Caco-2 (cell line): ENCODE results near the gene DFFB. TPM values are rescaled to one million over a fixed set of nuclear protein-coding genes. Genes with fewer than 3 reads are reported as not detected.

Experiments used
- BruUV-seq: library from RNA; stranded (reverse); fragments of 400-500 nt; replicated peaks from 2 replicates; lab custom pipeline; 2021; lab: Mats Ljungman, UMichigan
- CTCF ChIA-PET: fragments of 300-600 bp; sonication (Branson Sonifier 250); formaldehyde crosslinking; loops from one replicate; lab custom pipeline; 2022; ENCODE audit warnings: antibody characterized with exemption; lab: Charles Lee
- POLR2A ChIA-PET: fragments of 300-600 bp; sonication (Branson Sonifier 250); formaldehyde crosslinking; loops from one replicate; lab custom pipeline; 2022; ENCODE audit warnings: antibody characterized with exemption; lab: Charles Lee
- DNase-seq, 2 experiments: peaks; one replicate each; pipeline versions ENCODE4 v3.0.0 to v3.0.0-alpha.2; 2020 to 2022
- H3K27me3 ChIP-seq: replicated peaks from 2 replicates; pipeline ENCODE4 v1.6.0; 2011; ENCODE audit warnings: low read length; ENCODE audit not compliant: control insufficient read depth, insufficient read depth
- H3K36me3 ChIP-seq: 2 replicates; pipeline ENCODE4 v1.5.1; 2011; ENCODE audit warnings: low read length; ENCODE audit not compliant: control insufficient read depth, insufficient read depth
- H3K4me1 ChIP-seq: fragments of 250-450 bp; sonication (Bioruptor Pico); 2 replicates; pipeline ENCODE4 v1.5.1; 2020; ENCODE audit warnings: mild to moderate bottlenecking
- H3K4me3 ChIP-seq: 2 replicates; pipeline ENCODE4 v1.5.1; 2011; ENCODE audit warnings: low read depth, mild to moderate bottlenecking, control low read depth, low read length
- H3K9me3 ChIP-seq: fragments of 250-450 bp; sonication (Bioruptor Pico); 2 replicates; pipeline ENCODE4 v1.5.1; 2020; ENCODE audit warnings: mild to moderate bottlenecking, moderate library complexity
- H3K27ac Mint-ChIP-seq: one replicate; pipeline ENCODE4 v1.8.0; 2022; ENCODE audit warnings: mixed read lengths; ENCODE audit not compliant: unreplicated experiment
- H3K27me3 Mint-ChIP-seq: one replicate; pipeline ENCODE4 v1.8.0; 2022; ENCODE audit warnings: mixed read lengths; ENCODE audit not compliant: insufficient read depth, unreplicated experiment
- H3K36me3 Mint-ChIP-seq: one replicate; pipeline ENCODE4 v1.8.0; 2022; ENCODE audit warnings: mild to moderate bottlenecking, mixed read lengths; ENCODE audit not compliant: insufficient read depth, unreplicated experiment
- H3K4me1 Mint-ChIP-seq: one replicate; pipeline ENCODE4 v1.8.0; 2022; ENCODE audit warnings: low read depth, mixed read lengths; ENCODE audit not compliant: unreplicated experiment
- H3K4me3 Mint-ChIP-seq: one replicate; pipeline ENCODE4 v1.8.0; 2022; ENCODE audit warnings: mild to moderate bottlenecking, moderate library complexity, mixed read lengths; ENCODE audit not compliant: unreplicated experiment
- H3K9me3 Mint-ChIP-seq: one replicate; pipeline ENCODE4 v1.8.0; 2022; ENCODE audit warnings: mixed read lengths; ENCODE audit not compliant: unreplicated experiment
- intact Hi-C: fragments of 100-400 bp; cut with micrococcal nuclease; formaldehyde crosslinking; loops from one replicate; pipeline ENCODE4 v1.10.0; 2022; ENCODE audit not compliant: unreplicated experiment
- total RNA-seq: library from RNA; stranded (reverse); gene quantifications from 2 replicates; pipeline ENCODE4 v1.2.3, GENCODE V29; 2022
- TF ChIP-seq, protein P1 (sequence below), 2 experiments: fragments of 200-600 bp in 1 of 2; IDR thresholded peaks; 1 replicate in 1 of 2; 2 replicates in 1 of 2; pipeline versions ENCODE4 v1.5.1 to v1.8.0; 2011 to 2022; ENCODE audit warnings: antibody characterized with exemption in 1 of 2, control low read depth in 1 of 2, inconsistent platforms in 1 of 2, low read depth in 1 of 2, low read length in 1 of 2, mild to moderate bottlenecking in 1 of 2, moderate library complexity in 1 of 2; ENCODE audit not compliant: insufficient read depth in 1 of 2, severe bottlenecking in 1 of 2, unreplicated experiment in 1 of 2

The DFFB gene
- total RNA-seq, 1 experiment from 2014 or later, result 7.7 TPM

DNA sequence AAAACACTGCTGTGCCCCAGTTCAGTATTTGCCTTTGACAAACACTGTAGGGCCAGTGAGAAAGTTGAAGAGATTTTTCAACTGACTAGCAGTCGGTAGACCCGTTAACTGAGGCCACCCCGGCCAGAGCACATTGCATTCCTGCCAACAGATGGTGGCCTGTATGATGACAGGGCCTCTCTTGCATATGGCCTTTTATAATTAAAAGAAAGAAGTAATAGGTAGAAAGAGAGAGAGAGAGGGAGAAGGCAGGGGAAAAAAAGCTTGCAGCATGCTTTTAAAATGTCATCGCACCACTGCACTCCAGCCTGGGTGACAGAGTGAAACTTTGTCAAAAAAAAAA lies 47.5 kb downstream of the DFFB start:
- H3K9me3 ChIP-seq, result no peaks in the 10 kb centered on the region
- Mint-ChIP-seq H3K27ac (no peak overlapping the region), H3K4me1 (no peaks in the 10 kb centered on the region), H3K27me3 (no peaks in the 10 kb centered on the region), H3K4me3 (no peak overlapping the region), H3K36me3 (peaks cover 5% of the 10 kb centered on the region), H3K9me3 (no peaks in the 10 kb centered on the region)
- TF ChIP-seq, protein P1, sequence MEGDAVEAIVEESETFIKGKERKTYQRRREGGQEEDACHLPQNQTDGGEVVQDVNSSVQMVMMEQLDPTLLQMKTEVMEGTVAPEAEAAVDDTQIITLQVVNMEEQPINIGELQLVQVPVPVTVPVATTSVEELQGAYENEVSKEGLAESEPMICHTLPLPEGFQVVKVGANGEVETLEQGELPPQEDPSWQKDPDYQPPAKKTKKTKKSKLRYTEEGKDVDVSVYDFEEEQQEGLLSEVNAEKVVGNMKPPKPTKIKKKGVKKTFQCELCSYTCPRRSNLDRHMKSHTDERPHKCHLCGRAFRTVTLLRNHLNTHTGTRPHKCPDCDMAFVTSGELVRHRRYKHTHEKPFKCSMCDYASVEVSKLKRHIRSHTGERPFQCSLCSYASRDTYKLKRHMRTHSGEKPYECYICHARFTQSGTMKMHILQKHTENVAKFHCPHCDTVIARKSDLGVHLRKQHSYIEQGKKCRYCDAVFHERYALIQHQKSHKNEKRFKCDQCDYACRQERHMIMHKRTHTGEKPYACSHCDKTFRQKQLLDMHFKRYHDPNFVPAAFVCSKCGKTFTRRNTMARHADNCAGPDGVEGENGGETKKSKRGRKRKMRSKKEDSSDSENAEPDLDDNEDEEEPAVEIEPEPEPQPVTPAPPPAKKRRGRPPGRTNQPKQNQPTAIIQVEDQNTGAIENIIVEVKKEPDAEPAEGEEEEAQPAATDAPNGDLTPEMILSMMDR (IDR thresholded peaks at IDR 0.05; ENCODE audit: insufficient read depth in 1 of 2, low read depth in 1 of 2, low read length in 1 of 2, severe bottlenecking in 1 of 2, unreplicated experiment in 1 of 2), result no peak
- ChIA-PET CTCF (no interaction called here), POLR2A (no interaction called here)
- intact Hi-C loops, result no loop called here
- DNase-seq, result no peak
- H3K27me3 ChIP-seq, result no peaks in the 10 kb centered on the region
- no peak overlapping the region for H3K4me3 ChIP-seq
- no TSS peak for BruUV-seq
- H3K36me3 ChIP-seq, result no peaks in the 10 kb centered on the region
- H3K4me1 ChIP-seq, result no peaks in the 10 kb centered on the region

DNA sequence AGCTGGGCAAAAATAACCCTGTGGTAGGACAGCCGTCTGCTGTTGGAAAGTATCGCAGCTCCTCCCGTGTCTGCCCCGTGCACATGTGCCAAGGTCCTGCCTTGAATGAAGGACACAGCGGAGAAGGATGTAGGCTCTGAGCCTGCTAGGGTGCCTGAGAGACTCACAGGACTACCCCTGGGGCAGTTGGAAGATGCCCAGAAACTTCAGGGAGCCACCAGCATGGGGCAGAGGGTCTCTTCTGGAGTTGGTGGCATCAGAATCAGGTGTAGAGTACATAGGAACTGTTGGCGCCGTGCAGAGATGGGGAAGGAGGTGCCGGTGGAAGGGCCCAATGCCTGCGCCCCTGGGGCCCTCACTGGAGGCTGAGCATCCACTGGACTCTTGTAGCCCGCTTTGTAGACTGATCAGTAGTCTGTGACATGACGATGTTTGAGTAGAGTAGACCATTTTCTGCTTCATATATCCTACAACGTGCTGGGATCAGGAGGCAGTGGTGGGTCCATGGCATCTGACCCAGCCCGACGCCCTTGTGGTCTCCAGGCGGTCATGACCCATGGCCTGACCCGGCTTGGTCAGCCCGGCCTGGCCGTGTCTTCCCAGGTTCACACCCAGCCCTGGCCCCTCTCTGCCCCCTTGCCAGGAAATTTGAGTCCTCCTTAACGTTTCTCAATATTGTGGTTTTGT lies 48.1 kb downstream of the DFFB start:
- no peaks in the 10 kb centered on the region for H3K27me3 Mint-ChIP-seq
- ChIA-PET POLR2A (no interaction called here), CTCF (no interaction called here)
- H3K27me3 ChIP-seq, result no peaks in the 10 kb centered on the region
- TF ChIP-seq, protein P1 (IDR thresholded peaks at IDR 0.05; ENCODE audit: insufficient read depth in 1 of 2, low read depth in 1 of 2, low read length in 1 of 2, severe bottlenecking in 1 of 2, unreplicated experiment in 1 of 2), result no peak
- H3K4me3 Mint-ChIP-seq, result no peak overlapping the region
- H3K36me3 Mint-ChIP-seq, result no peaks in the 10 kb centered on the region
- no peaks in the 10 kb centered on the region for H3K36me3 ChIP-seq
- no peaks in the 10 kb centered on the region for H3K4me1 Mint-ChIP-seq
- H3K9me3 ChIP-seq, result no peaks in the 10 kb centered on the region
- no peaks in the 10 kb centered on the region for H3K4me1 ChIP-seq
- BruUV-seq, result no TSS peak
- no peak overlapping the region for H3K27ac Mint-ChIP-seq
- H3K4me3 ChIP-seq, result no peak overlapping the region
- no peak for DNase-seq
- no peaks in the 10 kb centered on the region for H3K9me3 Mint-ChIP-seq
- intact Hi-C loops, result no loop called here

GRCh38 chr1:3905953-3906671 lies 48.8 kb downstream of the DFFB start:
- no peak overlapping the region for H3K4me3 Mint-ChIP-seq
- H3K9me3 Mint-ChIP-seq, result no peaks in the 10 kb centered on the region
- ChIA-PET CTCF (no interaction called here), POLR2A (no interaction called here)
- Histone ChIP-seq H3K4me1 (no peaks in the 10 kb centered on the region), H3K9me3 (no peaks in the 10 kb centered on the region), H3K4me3 (no peak overlapping the region), H3K36me3 (no peaks in the 10 kb centered on the region), H3K27me3 (no peaks in the 10 kb centered on the region)
- H3K4me1 Mint-ChIP-seq, result no peaks in the 10 kb centered on the region
- intact Hi-C loops, result no loop called here
- TF ChIP-seq, protein P1 (IDR thresholded peaks at IDR 0.05; ENCODE audit: insufficient read depth in 1 of 2, low read depth in 1 of 2, low read length in 1 of 2, severe bottlenecking in 1 of 2, unreplicated experiment in 1 of 2), result no peak
- no peaks in the 10 kb centered on the region for H3K27me3 Mint-ChIP-seq
- DNase-seq, result no peak
- H3K36me3 Mint-ChIP-seq, result no peaks in the 10 kb centered on the region
- H3K27ac Mint-ChIP-seq, result no peak overlapping the region
- BruUV-seq, result no TSS peak
